Activated CD8-positive, alpha-beta memory T cell treated with anti-CD3 and anti-CD28 coated beads for 1 hour (primary cell): ENCODE data around the gene ZNF358.
"Not testable (repeated sequence)": the region's sequence is repeated elsewhere in the genome, so short reads cannot be mapped to it uniquely, and the experiment has no call there.

Source experiments
- DNase-seq, 2 donors: peaks; one replicate each; pipeline ENCODE4 v3.0.0-alpha.2; 2020; ENCODE audit warnings: low read depth in 1 of 2; ENCODE audit errors: extremely low read depth in 1 of 2

Gene ZNF358

GRCh38 chr19:7534531-7535046 lies 18.7 kb downstream of the ZNF358 start:
- DNase-seq, result peak in 1 of 2 donors; percentile 22

- peak; percentile 68 to 95 for DNase-seq
These were observed 19.4 kb downstream of the ZNF358 start, which contains the start of gene PNPLA6 for GRCh38 chr19:7535047-7535997. TSS of gene PNPLA6 (plus strand) at chr19:7535717. CDS start at chr19:7535789, 72 bp downstream.

GRCh38 chr19:7535998-7536695 lies 20.2 kb downstream of the ZNF358 start:
- DNase-seq, result no peak

GRCh38 chr19:7538990-7539389 lies 23.1 kb downstream of the ZNF358 start:
- DNase-seq, result not testable (repeated sequence)

GRCh38 chr19:7539827-7540425 lies 24.0 kb downstream of the ZNF358 start:
- no peak for DNase-seq

GRCh38 chr19:7540761-7541474 lies 25.0 kb downstream of the ZNF358 start:
- no peak for DNase-seq

GRCh38 chr19:7541475-7541824 lies 25.5 kb downstream of the ZNF358 start:
- DNase-seq, result no peak

GRCh38 chr19:7541828-7542443 lies 26.0 kb downstream of the ZNF358 start:
- no peak for DNase-seq

GRCh38 chr19:7542556-7543348 lies 26.8 kb downstream of the ZNF358 start:
- no peak for DNase-seq

- DNase-seq, result no peak
These were observed 28.7 kb downstream of the ZNF358 start for GRCh38 chr19:7544626-7545025.

- no peak for DNase-seq
These were observed 29.4 kb downstream of the ZNF358 start for GRCh38 chr19:7545300-7545699.

- no peak for DNase-seq
These were observed 30.0 kb downstream of the ZNF358 start for GRCh38 chr19:7545904-7546303.

- no peak for DNase-seq
These were observed 31.3 kb downstream of the ZNF358 start for GRCh38 chr19:7547159-7547558.

- DNase-seq, result no peak
These were observed 33.7 kb downstream of the ZNF358 start for GRCh38 chr19:7549429-7550148.

- DNase-seq, result no peak
These were observed 34.4 kb downstream of the ZNF358 start for GRCh38 chr19:7550169-7550770.

- DNase-seq, result no peak
These were observed 35.3 kb downstream of the ZNF358 start for GRCh38 chr19:7550987-7551761.

- DNase-seq, result no peak
These were observed 36.9 kb downstream of the ZNF358 start for GRCh38 chr19:7552781-7553180.

- no peak for DNase-seq
These were observed 38.7 kb downstream of the ZNF358 start for GRCh38 chr19:7554565-7554964.
